ENCODE data around the gene METTL25.

METTL25 gene

GRCh38 chr12:82470906-82471512 lies 112.7 kb downstream of the METTL25 start:
- DNase-seq (ENCODE audit: low read depth in 3 of 3) = no peak

GRCh38 chr12:82473111-82473754 lies 114.9 kb downstream of the METTL25 start:
- DNase-seq (ENCODE audit: low read depth in 3 of 3) = no peak

GRCh38 chr12:82474181-82474797 lies 116.0 kb downstream of the METTL25 start:
- DNase-seq (ENCODE audit: low read depth in 3 of 3) = no peak

GRCh38 chr12:82474798-82475184 lies 116.5 kb downstream of the METTL25 start:
- no peak for DNase-seq (ENCODE audit: low read depth in 3 of 3)

DNA sequence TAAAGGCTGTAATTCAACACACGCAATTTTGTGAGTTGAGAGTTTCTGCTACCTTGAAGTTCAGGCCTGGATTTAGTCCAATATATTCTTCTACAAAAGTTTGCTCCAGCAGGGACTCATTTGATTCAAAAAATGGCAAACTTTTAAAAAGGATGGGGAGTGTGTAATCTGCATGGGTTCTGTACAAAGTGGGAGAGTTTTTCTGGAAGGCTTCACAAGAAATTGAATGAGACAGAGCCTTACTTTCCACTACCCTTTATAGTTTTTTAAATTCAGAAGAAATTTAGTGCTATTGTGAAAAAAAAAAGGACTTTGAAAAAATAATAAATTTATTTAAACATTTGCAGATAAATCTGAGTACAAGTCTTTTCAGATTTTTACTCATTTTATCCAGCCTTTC lies 116.9 kb downstream of the METTL25 start:
- no peak for DNase-seq (ENCODE audit: low read depth in 3 of 3)

- DNase-seq (ENCODE audit: low read depth in 3 of 3) = no peak
These were observed 118.2 kb downstream of the METTL25 start for GRCh38 chr12:82476511-82476910.

- DNase-seq (ENCODE audit: low read depth in 3 of 3) = no peak
These were observed 121.2 kb downstream of the METTL25 start for GRCh38 chr12:82479511-82479910.

DNA sequence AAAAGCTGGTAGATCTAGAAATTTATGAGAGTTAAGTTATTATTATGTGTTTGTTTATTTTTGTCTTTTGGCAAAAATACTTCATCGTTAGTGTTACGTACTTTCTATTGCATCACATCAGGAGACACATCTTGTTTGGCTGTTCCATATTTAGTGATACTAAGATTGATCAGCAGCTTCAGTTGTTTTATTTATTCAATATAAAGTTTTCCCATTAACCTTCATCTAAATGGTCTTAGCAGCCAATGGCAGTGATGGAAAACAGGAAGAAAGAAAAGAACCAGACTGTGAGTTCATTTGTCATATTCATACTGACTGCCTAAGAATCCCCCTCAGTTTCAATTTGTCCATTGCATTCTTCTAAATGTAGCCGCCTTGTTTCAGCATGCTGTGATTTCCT lies 122.3 kb downstream of the METTL25 start:
- DNase-seq (ENCODE audit: low read depth in 3 of 3) = no peak

DNA sequence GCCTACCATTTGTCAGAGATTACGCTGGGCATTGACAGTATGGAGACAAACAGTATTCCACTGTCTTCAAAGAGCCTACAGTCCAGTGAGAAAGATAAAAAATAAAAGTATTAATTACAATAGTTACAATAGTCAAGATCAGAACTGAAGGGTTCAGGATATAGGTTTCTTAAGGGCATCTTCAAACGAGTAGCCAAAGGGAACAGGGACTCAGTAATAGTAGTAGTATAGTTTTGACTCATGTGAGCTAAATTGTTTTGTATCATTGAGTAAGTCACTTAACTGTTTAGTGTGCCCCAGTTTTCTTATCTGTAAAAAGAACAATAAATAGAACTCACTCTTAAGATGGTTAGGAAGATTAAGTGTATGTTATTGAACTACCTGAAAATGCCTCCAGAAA lies 123.6 kb downstream of the METTL25 start:
- DNase-seq (ENCODE audit: low read depth in 3 of 3) = no peak

DNA sequence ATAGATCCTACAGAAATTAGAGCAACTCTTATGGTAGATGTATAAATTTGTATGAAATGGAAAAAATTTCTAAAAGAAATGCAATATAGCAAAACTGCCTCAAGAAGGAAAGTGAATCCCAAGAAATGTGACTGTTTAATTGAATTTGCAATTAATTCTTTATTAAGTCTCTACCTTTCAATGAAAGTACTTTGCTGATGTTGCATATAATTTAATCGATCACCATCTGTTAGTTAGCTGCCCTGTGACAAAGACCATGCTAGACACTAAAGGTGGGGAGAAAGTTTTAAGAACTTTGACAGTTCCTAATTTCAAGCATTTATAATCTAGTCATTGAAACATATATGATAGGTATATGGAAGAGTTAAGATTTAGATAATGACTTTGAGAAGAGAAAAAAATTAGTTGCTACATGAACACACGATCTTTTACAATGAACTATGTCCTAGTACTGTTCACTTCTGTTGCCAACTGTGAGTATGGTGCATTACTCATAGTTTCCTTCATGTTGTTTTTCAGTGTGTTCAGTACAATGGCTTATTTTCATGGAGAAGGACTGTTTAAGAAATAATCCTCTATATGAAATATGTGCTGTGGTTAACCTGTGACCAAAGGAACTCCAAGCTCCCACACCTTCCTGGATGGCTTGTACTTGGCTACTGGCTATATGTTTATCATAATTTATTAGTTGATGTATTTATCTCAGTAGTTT lies 128.4 kb downstream of the METTL25 start:
- no peak for DNase-seq (ENCODE audit: low read depth in 3 of 3)

DNA sequence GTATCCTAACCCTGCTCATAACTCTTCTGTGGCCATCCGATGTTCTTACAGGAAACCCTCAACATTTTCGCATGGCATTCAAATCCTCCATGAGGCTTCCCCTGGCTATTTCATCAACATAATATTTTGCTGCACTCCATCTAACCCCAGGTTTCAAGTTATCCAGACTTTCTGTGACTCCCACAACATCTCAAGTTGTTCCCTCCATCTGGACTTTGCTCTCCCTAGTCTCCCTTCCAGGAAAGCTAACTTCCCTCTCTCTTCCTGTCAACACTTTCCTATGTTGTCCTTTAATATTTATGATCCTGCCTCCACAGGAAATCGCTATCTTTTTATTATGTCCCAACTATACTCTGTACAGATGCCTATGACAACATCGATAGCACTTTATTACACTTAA lies 146.1 kb downstream of the METTL25 start:
- DNase-seq (ENCODE audit: low read depth in 3 of 3) = no peak

DNA sequence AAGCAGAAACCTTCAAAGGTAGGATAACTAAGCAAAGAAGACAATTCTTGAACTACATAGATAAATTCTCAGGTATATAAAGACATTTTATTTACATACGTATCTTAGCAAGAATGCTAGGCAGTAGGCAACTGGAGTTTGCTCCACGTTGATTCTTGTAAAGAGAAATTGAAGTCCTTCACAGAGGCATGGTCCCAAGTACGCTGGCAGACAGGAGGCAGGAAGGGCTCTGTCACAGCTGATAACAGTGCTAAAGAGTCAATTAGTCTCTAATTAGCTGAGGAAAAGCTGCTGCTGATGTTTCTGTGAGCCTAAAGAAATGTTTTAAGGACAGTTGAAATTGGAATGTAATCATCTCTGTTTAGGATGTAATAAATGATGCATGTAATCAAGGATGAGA lies 146.8 kb downstream of the METTL25 start:
- DNase-seq (ENCODE audit: low read depth in 3 of 3) = no peak

- no peak for DNase-seq (ENCODE audit: low read depth in 3 of 3)
These were observed 149.4 kb downstream of the METTL25 start for GRCh38 chr12:82507686-82508085.

- DNase-seq (ENCODE audit: low read depth in 3 of 3) = no peak
These were observed 152.1 kb downstream of the METTL25 start for GRCh38 chr12:82510386-82510785.

DNA sequence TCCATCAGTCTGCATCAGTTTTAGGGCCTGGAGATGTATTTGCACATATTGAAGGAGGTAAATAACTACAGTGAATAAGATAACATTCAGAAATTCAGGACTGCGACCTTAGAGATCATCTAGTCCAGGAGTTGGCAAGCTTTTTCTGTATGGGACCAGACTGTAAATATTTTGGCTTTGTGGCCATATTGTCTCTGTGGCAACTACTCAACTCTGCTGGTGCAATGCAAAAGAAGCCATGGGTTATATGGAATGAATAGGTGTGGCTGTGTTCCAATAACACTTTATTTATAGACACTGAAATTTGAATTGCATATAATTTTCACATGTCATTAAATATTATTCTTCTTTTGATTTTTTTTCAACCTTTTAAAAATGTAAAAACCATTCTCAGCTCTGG lies 156.6 kb downstream of the METTL25 start:
- DNase-seq (ENCODE audit: low read depth in 3 of 3) = no peak

DNA sequence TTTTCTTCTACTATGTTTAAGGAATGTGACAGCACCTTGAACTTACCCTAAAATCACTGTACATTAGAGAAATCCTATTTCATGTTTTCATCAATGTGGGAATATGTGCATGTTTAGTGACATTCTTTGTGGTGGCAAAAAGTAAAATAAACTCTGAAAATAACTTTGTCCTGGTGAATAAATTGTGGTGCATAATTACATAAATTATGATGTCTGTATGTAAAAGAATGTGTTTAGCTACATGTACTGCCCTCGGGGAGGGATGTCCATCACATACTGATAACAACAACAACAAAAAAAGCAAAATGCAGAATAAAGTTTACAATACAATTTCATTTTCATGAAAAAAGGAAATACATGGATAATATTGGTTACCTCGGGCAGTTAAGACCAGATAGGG lies 157.3 kb downstream of the METTL25 start:
- DNase-seq (ENCODE audit: low read depth in 3 of 3) = no peak

GRCh38 chr12:82517027-82517426 lies 158.7 kb downstream of the METTL25 start:
- DNase-seq (ENCODE audit: low read depth in 3 of 3) = no peak

GRCh38 chr12:82517808-82518207 lies 159.5 kb downstream of the METTL25 start:
- DNase-seq (ENCODE audit: low read depth in 3 of 3) = no peak

DNA sequence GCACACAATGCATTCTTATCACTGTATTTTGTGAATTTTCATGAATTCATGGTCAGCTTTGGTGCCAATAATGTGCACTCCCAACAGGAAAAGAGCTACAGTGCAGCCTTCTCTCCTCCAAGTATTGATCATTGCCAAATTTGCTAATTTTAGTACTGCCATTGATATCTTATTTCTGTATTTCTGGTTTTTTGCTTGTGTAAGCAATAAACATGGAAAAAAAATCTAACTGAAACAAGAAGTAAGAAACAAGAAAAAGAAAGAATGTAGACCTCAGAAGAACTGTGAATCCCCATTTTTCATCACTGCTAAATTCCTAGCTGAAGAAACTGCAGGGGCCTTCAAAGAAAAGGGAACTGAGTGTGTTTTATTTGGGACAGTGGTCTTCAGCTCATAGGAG lies 161.2 kb downstream of the METTL25 start:
- DNase-seq (ENCODE audit: low read depth in 3 of 3) = no peak

DNA sequence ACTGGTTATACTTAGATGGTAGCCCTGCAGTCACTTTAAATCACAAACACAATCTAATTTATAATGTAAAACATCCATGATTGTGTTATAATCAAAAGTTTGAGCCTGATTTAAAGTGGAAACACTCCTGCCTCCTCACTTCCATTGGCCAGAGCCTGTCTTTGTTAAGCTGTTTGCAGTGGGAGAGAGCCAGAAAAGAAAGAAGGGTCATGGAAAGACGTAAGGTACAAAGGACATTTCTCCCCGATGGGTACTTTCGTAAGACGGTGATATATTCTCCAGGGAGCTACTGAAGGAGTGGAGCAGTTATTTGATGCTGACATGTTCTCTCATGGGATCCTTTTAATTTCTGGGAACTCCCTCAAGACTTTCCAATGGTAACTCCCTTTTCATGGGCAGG lies 164.0 kb downstream of the METTL25 start:
- DNase-seq (ENCODE audit: low read depth in 3 of 3) = no peak

- DNase-seq (ENCODE audit: low read depth in 3 of 3) = no peak
These were observed 164.4 kb downstream of the METTL25 start for GRCh38 chr12:82522762-82523161.

DNA sequence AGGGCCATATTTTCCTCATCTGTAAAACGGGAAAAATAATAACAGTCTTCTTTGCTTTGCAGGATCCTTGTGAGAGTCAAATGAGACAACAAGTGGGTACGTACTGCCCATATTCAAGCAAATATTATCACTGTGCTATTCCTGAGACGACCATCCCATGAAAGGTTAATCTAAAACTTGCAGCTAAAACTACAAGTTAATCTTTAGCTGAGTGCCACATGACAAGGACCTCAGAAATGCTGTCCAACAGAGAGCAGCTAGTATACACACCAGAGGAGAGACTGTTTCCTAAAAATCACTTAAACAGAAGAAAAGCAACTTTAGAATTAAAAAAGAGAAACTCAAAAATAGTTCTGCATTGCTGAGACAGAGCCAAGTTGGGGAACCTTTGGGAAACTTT lies 165.7 kb downstream of the METTL25 start:
- no peak for DNase-seq (ENCODE audit: low read depth in 3 of 3)

- no peak for DNase-seq (ENCODE audit: low read depth in 3 of 3)
These were observed 166.3 kb downstream of the METTL25 start for GRCh38 chr12:82524641-82525040.
